HG03135 (cell line): ENCODE measurements around the gene GOT1.

Experiments used
- ATAC-seq: cut with Tn5 transposase; IDR thresholded peaks from one replicate; pipeline ENCODE4 v1.9.1; 2021; ENCODE audit warnings: mild to moderate bottlenecking, moderate library complexity; ENCODE audit not compliant: unreplicated experiment

Gene GOT1

GRCh38 chr10:99364125-99364524 is 66.3 kb downstream of the GOT1 start:
- ATAC-seq, result no peak

GRCh38 chr10:99360934-99361333 is 69.5 kb downstream of the GOT1 start:
- ATAC-seq, result no peak

- no peak for ATAC-seq
These were observed 72.3 kb downstream of the GOT1 start for GRCh38 chr10:99358101-99358500.

- ATAC-seq, result no peak
These were observed 72.7 kb downstream of the GOT1 start for GRCh38 chr10:99357691-99358090.

GRCh38 chr10:99353182-99353581 is 77.2 kb downstream of the GOT1 start:
- no peak for ATAC-seq

- no peak for ATAC-seq
These were observed 82.8 kb downstream of the GOT1 start for GRCh38 chr10:99347672-99348071.
